T47D (cell line): ENCODE results near the gene C1QTNF8.

Experiments used
- DNase-seq, 2 experiments: peaks; one replicate each; pipeline versions ENCODE4 v3.0.0 to v3.0.0-alpha.2; 2011 to 2012; ENCODE audit warnings: low read depth in 1 of 2, low spot score in 1 of 2
- JUND ChIP-seq: IDR thresholded peaks from 2 replicates; pipeline ENCODE4 v1.6.1; 2012; ENCODE audit warnings: low read depth
- in situ Hi-C: cut with HindIII; loops from 2 replicates; pipeline ENCODE4 v1.10.0; 2016; ENCODE audit warnings: low sequenced_read_pairs, low pct_unique_long_range_greater_than_20kb

C1QTNF8 gene, protein sequence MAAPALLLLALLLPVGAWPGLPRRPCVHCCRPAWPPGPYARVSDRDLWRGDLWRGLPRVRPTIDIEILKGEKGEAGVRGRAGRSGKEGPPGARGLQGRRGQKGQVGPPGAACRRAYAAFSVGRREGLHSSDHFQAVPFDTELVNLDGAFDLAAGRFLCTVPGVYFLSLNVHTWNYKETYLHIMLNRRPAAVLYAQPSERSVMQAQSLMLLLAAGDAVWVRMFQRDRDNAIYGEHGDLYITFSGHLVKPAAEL

DNA sequence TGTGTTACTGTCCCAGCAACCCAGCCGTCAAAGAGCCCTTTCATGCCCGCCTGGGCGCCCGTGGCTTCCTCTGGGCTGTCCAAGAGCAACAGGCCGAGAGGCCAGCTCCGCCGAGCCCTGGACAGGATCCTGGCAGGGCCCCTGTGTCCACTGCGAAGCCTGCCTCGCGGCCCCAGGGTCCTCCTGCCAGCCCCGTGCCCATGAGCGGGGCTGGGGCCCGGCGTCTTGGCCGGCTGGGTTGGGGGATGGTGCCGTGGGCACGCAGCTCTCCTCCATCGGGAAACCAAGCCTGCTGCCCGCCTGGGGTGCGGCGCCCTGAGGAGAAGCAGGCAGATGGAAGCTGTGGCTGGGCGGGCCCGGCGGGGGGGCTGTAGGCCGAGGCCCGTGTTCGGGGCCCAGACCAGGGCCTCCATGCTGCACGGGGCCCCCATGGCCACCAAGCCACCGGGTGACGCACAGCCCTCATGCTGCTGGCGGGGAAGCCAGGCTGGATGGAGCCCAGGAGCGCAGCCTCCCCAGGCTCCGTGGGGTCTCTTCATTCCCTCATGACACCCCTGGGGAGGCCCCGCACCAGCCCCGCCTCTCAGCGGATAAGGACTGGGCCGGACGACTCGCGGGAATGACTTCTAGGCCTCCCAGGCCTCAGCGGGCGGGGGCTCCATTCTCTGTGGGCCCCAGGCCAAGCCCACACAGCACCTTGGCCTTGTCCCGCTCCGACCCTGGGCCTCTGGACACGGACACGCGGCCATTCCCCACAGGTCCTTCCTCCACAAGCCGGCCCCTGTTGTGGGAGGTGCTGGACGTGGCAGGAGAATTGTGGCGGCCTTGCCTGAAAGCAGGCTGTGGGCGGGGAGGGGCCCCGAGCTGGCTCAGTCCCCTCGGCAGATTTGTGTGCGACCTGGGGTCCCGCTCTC is at the start of gene C1QTNF8:
TSS of gene C1QTNF8 (minus strand) at position 76 of the 914 bp plus-strand sequence. CDS start 1,322 bp downstream, outside the sequence.
- in situ Hi-C loops = no loop called here
- DNase-seq = no peak
- no peak for TF ChIP-seq JUND

DNA sequence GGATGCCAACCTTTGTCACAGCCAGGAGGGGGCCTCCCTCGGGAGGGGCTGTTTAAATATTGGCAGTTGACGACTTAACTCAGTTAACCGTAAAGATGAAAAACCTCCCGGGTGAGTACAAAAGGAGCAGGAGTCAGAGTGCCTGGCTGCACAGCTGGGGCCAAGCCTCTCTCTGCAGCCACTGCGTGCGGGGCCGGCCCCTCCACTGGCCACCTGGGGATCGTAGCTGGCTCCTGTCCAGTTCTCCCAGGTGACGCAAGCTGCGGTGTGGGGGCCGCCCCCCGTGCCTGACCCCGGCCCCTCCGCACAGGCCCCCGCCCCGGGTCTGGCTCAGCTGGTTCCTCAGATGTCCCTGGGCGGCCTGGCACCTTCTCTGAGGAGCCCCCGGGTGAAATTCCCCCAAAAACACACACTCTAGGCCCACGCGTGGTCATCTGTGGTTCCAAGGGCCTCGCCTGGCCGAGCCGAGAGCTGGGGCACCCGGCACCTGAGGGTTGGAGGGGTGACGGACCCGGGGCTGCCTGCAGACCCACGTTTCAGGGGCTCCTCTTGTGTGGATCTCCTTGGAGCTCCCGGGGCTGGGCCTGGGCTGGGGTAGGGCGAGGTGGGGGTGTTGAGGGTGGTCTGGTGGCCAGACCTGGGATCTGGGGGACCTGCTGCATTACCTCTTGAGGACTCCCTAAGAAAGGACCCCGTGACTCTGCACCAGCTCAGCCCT is 49.5 kb upstream of the C1QTNF8 start:
- in situ Hi-C loops = loop anchor here (10.0 kb wide), 1 partner anchor 311 kb away; no protein-coding TSS in a partner anchor
- no peak for TF ChIP-seq JUND
- DNase-seq = no peak

DNA sequence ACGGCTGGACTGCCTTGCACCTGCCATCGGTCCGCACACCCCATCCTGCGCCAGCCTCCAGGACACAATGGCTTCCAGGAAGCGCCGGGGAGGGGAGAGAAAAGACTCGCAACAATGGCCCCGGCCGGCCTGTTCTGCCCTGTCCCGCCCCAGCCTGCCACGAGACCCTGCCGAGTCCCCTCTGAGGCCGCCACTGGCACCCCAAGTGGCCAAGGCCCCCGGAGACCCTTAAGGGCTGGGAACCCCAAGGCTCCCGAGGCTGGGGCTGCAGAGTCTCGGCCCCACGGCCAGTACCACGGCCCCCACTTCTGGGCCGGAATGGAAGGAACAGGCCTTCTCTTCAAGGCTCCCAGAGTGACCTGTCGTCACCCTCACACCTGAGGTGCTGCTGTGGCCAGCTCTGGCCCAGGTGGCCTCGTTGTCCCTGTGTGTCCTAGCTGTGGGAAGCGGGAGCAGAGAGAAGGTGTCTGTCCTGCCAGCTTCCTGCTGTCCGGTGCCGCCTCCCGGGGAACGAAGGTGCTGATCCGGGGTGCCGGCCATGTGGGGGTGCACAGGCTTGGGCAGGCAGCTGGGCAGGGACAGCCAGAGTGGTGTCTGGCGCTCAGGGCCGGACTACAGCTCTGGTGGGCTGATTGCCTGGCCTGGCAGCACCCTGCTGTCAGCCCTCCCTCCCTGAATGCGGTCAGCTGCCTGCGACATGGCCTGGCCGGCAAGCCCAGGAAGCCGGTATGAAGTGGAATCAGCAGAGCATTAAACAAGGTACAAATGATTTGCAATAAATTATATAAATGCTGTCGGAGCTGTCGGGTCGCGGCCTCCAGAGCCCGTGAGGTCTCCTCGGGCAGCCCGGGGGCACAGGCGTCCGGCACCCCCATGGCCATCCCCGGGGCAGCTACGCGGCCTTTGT is 48.7 kb upstream of the C1QTNF8 start:
- in situ Hi-C loops = loop anchor here (10.0 kb wide), 1 partner anchor 310 kb away; no protein-coding TSS in a partner anchor

DNA sequence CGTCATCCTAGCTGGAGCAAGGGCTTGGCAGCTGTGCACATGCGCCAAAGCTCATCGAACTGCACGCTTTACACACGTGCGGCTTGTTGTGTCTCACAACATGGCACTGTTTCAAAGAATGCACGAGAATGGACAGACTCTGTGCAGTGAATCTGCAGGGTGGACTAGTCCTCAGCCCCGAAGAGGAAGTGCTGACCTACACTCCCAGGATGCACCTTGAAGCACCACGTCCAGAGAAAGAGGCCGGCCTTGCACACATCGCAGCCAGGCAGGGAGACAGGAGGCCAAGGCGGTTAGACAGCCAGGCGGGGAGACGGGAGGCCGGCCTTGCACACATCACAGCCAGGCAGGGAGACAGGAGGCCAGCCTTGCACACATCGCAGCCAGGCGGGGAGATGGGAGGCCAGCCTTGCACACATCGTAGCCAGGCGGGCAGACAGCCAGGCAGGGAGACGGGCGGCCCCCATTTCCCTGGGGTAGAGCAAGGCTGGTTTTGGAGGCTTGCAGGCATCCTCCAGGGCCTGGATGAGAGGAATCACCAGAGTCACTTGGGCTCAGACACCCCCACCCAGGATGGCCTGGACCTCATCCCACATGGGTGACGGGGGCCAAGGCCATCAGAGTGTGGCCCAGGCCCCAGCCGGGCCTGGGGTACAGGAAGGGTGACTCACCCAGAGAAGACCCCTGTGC is 47.9 kb upstream of the C1QTNF8 start:
- DNase-seq = no peak
- in situ Hi-C loops = loop anchor here (10.0 kb wide), 1 partner anchor 309 kb away; no protein-coding TSS in a partner anchor
- TF ChIP-seq JUND = no peak

More for the DNA sequence above, 48.7 kb upstream of the C1QTNF8 start:
- DNase-seq = no peak
- TF ChIP-seq JUND = no peak

DNA sequence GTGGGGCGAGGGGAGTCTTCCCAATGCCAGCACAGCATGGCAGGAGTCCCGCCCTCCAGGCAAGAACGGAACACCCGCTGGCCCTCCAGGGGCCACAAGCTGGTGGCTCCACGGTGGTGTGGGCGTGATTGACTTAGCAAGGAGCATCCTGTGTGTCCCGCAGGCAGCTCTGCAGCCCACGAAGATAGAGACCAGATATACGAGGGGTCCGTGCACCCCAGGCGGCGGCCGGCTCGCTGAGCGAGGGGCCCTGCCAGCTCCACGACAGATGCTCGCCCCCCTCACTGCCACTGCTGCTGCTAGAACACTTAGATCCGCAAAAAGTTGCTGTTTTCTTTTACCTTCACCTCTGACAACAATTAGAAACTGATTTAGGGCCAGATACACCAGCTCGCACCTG is 46.9 kb upstream of the C1QTNF8 start:
- DNase-seq = no peak
- TF ChIP-seq JUND = no peak
- in situ Hi-C loops = loop anchor here (10.0 kb wide), 1 partner anchor 308 kb away; no protein-coding TSS in a partner anchor

DNA sequence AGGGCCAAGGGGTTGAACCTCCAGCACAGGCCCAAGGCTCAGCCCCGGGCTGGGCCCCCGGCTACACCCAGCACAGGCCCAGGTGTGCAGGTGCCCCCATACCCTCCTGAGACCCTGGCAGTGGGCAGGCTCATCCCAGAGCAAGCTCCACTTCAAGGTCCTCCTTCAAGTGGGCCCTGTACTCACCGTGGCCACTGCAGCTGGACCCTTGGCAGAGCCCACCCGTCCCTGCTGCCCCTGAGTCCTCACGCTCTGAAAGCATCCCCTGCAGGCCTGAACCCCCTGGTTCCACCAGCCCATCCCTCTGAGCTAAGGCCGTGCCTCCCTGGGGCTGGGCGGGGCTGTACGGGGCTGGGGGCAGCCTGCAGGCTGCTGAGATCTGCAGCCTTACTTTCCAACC is 45.7 kb upstream of the C1QTNF8 start:
- in situ Hi-C loops = loop anchor here (10.0 kb wide), 1 partner anchor 307 kb away; no protein-coding TSS in a partner anchor
- TF ChIP-seq JUND = no peak

DNA sequence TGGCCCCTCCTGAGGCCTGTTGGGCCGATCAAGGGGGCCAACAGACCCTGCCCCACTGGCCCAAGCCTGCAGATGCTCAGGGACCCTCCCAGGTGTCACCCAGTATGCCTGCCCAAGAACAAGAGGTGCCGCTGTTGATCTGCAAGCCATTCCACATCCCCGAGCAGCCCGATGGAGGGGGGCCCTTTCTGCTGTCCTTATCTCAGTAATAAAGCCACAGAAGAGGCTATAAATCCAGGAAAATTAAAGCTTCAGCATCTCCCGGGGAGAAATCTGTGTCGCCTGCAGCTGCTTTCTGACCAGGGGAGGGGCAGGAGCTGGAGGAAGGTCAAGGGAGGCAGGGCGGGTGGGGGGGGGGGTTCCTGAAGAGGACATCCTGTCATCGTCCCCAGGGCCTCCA is 45.1 kb upstream of the C1QTNF8 start:
- DNase-seq = no peak
- TF ChIP-seq JUND = no peak
- in situ Hi-C loops = loop anchor here (10.0 kb wide), 1 partner anchor 306 kb away; no protein-coding TSS in a partner anchor

More for the DNA sequence above, 45.7 kb upstream of the C1QTNF8 start:
- no peak for DNase-seq

DNA sequence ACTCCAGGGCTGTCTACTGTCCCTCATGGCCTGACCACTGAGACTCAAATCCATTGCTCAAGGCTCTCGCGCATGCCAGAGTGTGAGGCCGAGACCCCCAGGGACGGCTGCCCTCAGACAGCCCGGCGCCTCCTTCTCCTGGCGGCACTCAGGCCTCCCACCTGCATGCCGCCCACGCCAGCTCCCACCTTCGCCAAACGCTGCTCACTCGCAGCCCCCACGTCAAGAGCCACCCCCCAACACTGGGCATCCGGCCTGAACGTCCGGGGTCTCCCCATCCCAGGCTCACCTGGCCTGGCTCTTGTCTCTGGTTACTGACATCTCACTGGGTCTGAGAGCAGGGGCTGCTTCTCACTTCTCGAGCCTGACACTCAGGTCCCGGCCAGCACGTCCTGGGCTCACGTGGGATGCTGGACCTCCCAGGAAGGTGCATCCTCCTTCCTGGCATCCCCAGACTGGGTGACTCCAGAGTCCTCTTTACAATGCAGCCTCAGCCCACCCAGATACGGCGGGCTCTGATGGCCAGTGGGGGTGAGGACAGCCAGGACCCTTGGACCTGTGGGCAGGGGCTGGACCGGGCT is 44.6 kb upstream of the C1QTNF8 start:
- no peak for TF ChIP-seq JUND
- DNase-seq = no peak
- in situ Hi-C loops = loop anchor here (10.0 kb wide), 1 partner anchor 306 kb away; no protein-coding TSS in a partner anchor

DNA sequence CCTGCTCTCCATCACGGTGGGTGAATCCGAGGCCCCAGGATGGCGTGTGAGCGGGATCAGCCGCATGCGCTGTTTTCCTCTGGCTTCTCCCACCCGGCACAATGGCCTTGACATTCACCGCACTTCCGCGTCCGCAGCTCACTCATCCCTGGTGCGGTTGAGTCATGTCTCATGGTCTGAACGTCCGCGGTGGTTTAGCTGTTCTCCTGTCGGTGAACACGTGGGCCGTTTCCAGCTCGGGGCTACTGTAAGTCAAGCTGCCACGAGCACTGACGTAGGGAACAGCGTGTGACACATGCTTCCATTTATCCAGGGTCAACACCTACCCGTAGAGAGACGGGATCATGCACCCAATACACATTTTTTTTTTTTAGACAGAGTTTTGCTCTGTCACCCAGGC is 41.6 kb upstream of the C1QTNF8 start:
- TF ChIP-seq JUND = no peak
- in situ Hi-C loops = no loop called here
- no peak for DNase-seq

DNA sequence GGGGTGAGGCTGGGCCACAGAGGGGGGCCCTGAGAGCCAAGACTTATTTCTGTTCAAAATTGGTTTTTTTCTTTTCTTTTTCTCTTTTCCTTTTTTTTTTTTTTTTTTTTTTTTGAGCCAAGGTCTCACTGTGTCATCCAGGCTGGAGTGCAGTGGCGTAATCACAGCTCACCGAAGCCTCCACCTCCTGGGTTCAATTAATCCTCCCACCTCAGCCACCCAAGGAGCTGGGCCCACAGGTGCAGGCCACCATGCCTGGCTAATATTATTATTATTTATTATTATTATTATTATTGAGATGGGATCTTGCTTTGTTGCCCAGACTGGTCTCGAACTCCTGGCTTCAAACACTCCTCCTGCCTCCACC is 39.4 kb upstream of the C1QTNF8 start:
- DNase-seq = no peak
- in situ Hi-C loops = no loop called here
- no peak for TF ChIP-seq JUND
